AG09309 (cell line): ENCODE measurements around the gene ZNHIT1.

Experiments
- DNase-seq: peaks from one replicate; pipeline ENCODE4 v3.0.0-alpha.2; 2010; ENCODE audit warnings: low read depth
- H3K4me3 ChIP-seq: 2 replicates; pipeline ENCODE4 v1.5.1; 2011; ENCODE audit warnings: mild to moderate bottlenecking, low read depth, low read length, moderate library complexity; ENCODE audit not compliant: control insufficient read depth
- TF ChIP-seq, protein P1 (sequence below): IDR thresholded peaks from 2 replicates; pipeline ENCODE4 v1.5.1; 2011; ENCODE audit warnings: mild to moderate bottlenecking, low read depth, low read length, inconsistent platforms; ENCODE audit not compliant: insufficient read depth, control insufficient read depth; ENCODE audit errors: missing control alignments

ZNHIT1 gene

DNA sequence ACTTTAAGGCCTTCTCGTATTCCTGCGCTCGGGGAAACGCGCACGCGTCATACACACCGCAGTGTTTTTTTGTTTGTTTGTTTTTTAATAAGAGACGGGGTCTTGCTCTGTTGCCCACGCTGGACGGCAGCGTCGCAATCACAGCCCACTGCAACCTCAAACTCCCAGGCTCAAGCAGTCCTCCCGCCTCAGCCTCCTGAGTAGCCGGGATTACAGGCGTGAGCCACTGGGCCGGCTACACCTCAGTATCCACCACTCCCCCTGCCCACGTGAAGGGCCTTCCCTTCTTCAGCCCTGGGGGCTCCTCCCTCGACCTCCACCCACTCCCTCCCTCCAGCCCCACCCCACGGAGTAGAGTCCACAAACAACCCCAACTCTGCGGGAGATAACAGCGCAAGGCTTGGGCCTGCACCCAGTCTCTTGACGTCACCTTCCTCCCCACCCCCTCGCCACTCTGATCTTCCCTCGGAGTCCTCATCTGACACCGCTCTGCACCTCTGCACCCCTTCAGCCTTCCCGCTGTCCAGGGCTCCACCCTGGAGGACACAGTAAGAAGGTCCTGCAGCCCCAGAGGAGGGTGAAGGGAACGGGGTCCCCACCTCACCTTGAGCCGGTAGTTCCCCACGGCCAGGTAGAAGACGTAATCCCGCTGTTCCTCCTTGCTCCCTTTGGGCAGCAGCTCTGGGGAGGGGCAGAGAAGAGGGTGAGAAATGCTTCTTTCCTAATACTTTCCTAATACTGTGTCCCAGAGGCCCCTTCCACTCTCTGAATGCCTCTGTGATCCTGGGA is 22.5 kb downstream of the ZNHIT1 start:
- DNase-seq = no peak
- TF ChIP-seq, protein P1, sequence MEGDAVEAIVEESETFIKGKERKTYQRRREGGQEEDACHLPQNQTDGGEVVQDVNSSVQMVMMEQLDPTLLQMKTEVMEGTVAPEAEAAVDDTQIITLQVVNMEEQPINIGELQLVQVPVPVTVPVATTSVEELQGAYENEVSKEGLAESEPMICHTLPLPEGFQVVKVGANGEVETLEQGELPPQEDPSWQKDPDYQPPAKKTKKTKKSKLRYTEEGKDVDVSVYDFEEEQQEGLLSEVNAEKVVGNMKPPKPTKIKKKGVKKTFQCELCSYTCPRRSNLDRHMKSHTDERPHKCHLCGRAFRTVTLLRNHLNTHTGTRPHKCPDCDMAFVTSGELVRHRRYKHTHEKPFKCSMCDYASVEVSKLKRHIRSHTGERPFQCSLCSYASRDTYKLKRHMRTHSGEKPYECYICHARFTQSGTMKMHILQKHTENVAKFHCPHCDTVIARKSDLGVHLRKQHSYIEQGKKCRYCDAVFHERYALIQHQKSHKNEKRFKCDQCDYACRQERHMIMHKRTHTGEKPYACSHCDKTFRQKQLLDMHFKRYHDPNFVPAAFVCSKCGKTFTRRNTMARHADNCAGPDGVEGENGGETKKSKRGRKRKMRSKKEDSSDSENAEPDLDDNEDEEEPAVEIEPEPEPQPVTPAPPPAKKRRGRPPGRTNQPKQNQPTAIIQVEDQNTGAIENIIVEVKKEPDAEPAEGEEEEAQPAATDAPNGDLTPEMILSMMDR = no peak
- no peak overlapping the region for H3K4me3 ChIP-seq

- DNase-seq = no peak
- no peak overlapping the region for H3K4me3 ChIP-seq
- TF ChIP-seq, protein P1 = no peak
Observed at GRCh38 chr7:101241015-101241363, 23.0 kb downstream of the ZNHIT1 start.

DNA sequence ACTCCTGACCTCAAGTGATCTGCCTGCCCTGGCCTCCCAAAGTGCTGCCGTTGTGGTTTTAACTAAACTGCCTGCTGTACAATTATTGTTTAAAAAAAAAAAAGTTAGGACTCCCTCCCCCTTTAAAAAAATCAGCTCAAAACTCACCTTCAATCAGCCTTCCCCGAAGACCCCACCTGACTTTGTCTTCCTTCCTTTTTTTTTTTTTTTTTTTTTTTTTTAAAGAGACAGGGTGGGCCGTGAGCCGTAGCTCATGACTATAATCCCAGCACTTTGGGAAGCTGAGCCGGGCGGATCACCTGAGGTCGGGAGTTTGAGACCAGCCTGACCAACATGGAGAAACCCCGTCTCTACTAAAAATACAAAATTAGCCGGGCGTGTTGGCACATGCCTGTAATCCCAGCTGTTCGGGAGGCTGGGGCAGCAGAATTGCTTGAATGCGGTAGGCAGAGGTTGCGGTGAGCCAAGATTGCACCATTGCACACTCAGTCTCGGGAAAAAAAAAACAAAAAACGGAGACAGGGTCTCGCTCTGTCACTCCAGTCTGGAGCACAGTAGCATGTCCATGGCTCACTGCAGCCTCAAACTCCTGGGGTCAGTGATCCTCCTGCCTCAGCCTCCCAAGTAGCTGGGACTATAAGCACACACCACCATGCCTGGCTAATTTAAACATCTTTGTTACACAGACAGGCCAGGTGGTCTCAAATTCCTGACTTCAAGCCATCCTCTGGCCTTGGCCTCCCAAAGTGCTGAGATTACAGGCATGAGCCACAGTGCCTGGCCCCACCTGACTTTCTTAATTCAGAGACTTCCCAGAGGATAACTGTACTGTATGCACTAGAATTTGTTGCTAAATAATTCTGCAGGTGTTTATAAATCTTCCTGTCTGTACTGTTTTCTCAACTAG is 23.7 kb downstream of the ZNHIT1 start:
- TF ChIP-seq, protein P1 = no peak
- H3K4me3 ChIP-seq = no peak overlapping the region
- DNase-seq = no peak

DNA sequence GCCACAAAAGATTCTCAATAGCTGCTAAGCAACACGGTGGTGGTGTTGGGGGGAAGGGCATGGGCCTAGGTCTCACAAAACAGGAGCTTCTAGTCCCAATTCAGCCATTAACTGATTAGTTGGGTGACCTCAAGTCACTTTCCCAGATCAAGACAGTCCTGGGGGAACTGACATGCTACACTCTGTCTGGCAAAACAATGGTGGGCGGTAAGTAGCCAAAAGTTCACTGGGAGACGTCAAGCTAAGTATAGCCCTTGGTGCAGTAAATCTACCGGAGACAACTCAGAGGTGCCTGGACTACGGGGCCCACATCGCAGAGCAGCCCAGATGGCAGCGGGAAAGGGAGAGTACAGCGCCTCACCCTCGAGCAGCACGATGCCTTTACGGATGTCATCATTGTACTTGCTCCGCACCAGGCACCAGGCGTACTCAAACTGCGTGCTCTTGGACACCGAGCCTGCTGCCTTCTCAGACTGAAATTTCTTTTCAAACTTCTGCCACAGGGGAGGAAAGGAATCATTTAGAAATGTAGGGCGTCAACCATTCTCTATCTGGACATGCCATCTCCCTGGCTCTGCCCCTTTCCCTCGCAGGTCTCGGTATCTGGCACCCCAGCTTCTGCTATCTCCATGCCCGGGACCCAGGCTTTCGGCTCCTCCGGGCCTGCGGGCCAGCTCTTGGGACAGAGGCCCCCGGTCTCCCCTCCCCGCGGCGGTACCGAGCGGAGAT is 25.8 kb downstream of the ZNHIT1 start:
- DNase-seq = no peak

DNA sequence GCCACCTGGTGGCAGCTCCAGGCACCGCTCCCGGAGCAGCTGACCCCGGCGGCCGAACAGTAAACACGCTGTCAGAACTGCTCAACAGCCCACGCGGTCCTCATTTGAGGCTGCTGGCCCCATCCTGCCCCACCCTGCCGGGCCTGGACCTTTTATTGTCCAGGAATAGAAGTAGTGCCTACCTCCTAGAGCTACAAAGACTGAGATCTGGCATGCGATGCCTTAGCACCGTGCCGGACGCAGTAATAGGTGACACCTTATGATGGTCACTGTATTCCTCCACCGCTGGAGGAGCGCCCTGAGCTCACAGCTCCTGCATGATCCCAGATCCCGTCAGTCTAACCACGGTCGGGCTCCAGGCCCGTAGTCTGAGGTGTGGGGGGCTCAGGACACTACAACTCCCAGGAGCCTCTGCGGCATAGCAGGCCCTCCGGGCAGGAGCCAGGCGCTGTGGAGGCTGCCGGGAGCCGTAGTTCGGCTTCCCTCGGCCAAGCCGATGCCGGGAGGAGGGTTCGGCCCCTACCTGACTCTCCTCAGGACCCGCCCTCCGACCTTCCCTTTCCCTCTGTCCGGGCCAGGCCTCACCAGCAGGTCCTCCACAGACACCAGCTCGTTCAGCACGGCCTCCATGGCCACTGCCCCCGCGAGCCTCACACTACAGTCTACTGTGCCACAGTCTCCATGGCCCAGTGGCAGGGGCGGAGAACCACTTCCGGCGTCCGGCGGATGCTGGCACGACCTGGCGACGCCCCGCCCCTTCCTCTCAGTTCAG is 26.6 kb downstream of the ZNHIT1 start, which contains the start of gene FIS1:
Gene FIS1, minus strand, starts transcription at position 707 of the 772 bp plus-strand sequence. Its CDS starts 77 bp downstream, at position 630.
- TF ChIP-seq, protein P1 = peak; percentile 93

More for the DNA sequence above, 25.8 kb downstream of the ZNHIT1 start:
- peak overlapping the region; percentile 98 for H3K4me3 ChIP-seq
- TF ChIP-seq, protein P1 = no peak

More for the DNA sequence above, 26.6 kb downstream of the ZNHIT1 start, which contains the start of gene FIS1:
- peak; percentile 51 for DNase-seq
- H3K4me3 ChIP-seq = peak within 1 kb of the TSS; percentile 98
